IPS-11a (cell line): ENCODE results near the gene DNAAF3.
"Not testable (repeated sequence)": the region's sequence is repeated elsewhere in the genome, so short reads cannot be mapped to it uniquely, and the experiment has no call there.

Experiments used
- H3K4me3 ChIP-seq: one replicate; pipeline ENCODE4 v1.5.1; 2013; ENCODE audit warnings: low read depth, low read length, control low read depth

Gene DNAAF3

DNA sequence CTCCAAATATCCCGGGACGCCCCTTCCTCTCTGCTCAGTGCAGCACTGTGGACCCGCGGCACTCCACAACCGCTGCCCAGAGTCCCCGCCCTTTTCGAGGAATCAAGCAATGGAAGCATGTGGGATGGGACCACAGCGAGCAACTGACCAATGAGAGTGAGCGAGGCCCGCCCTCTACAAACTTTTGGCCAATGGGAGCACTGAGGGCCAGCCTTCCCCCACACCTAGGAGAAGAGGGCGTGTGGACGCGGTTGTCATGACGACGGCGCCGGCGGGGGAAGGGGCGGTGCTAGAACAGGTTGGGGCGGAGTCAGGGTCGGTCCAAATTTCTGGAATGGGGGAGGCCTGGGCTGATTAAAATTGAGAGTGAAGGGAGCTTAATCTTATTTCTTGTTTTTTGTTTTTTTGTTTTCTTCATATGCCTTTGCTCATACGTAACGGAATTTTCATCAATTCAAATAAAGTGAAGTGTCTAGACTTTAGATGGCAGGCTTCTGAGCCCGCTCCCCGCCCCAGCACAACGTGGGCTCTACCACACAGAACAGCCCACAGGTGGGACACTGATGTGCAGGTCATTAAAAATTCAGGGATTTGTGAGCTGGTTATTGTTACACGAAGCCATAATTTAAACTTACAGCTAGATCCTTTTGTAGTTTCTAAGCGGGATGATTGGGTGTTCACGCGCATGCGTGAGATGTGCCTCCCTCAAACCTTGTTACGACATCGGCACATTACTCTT, at the start of gene DNAAF3:
DNAAF3 (minus strand) TSS at position 84 of the 739 bp plus-strand sequence. CDS start 200 bp downstream, outside the sequence.
- H3K4me3 ChIP-seq = peak within 1 kb of the TSS; percentile 60

DNA sequence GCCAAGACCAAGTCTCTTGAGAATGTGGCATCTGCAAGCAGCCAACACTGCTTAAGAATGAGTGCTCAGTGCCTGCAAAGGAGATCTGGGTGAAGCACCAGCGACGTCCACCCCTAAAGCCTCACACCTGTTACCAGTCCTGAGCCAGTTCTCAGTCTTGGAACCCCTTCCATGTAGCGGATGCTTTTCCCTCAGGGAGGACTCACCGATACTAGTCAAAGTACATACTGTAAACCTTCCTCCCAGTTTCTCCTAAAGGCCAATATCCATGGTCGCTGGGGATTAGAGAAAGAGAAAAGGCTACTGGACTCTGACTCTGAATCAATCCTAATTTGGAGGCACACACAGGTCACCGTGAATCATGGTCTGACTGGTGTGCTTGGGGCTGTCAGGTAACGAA, 47.1 kb upstream of the DNAAF3 start:
- H3K4me3 ChIP-seq = no peak overlapping the region

DNA sequence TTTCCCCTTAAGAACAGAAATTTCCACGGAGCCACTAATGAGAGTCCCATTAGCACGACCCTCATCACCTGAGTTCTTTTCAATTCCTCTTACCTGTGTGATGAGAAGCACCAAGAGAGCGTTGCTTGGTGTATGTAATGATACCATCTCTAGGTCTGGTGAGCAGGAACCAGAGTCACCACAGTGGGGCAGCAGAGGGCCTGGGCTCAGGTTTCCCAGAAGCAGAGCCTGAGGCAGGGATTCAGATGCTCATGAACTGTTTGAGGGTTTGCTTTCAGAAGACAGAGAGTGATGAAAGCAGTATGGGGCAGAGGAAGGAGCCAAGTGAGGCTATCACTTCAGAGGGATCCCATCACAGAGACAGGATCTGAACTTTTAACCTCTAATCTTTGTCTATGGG, 46.0 kb upstream of the DNAAF3 start:
- no peak overlapping the region for H3K4me3 ChIP-seq

DNA sequence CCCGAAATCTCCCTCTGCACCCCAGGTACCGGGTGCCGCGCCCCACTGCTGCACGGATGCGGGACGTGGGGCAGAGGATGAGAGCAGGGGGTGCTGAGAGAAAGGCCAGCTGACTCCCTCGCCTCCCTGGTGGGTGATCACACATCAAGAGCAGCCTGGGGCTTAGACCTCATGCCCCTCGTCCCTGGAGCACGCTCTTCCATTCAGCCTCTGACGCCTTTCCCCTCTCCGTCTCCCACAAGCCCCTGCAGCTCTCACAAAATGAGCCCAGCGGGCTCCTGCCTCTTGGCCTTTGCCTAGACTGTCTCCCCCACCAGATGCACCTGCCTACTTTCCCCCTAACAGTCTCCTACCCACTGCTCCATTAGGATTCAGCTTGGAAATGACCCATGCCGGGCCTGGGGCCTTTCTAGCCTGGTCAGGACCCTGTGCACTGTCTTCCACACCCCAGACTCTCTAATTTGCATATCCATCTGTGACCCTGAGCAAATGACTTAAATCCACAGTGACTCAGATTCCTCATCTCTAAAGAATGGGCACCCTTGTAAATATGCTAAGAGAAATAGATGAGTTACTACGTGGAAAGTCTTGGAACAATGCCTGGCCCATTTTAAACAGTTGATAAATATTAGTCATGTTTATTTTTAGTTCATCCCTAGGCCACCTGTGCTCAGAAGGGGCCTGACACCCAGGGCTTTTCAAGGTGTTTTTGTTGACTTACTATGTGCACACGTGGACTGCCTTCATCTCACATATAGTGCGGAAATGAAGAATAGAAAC, 43.5 kb upstream of the DNAAF3 start:
- no peak overlapping the region for H3K4me3 ChIP-seq

DNA sequence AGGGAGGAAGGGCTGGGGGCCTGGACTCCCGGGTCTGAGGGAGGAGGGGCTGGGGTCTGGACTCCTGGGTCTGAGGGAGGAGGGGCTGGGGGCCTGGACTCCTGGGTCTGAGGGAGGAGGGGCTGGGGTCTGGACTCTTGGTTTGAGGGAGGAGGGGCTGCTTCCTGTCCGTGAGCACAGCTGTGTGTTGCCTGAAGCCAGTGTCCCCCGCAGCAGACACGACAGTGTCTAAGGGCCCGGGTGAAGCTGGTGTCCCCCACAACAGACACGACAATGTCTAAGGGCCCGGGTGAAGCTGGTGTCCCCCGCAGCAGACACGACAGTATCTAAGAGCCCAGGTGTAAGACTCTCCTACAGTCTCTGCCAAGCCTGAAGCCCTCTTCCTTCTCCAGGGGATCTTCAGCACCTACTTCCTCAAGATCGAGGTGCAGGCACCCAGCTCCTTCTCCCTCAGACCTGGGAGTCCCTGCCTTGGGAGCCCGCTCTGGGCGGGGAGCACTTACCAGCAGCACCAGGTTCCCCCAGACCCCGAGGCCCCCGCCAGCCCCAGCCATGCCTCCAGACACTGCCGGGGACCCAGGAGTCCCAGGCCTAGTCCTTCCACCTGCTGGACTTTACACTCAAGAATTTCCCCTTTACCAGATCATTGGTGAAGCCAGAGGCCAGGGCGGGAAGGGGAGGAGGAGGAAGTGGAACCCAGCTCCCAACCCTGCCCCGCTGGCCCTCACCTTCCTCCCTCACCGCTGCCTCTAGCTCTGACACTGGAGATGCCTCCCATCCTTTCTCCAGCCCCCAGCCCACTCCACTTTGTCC, 42.7 kb upstream of the DNAAF3 start, which contains the start of gene PTPRH:
PTPRH (minus strand) TSS at position 622 of the 813 bp plus-strand sequence; CDS start at position 554, 68 bp downstream.
- no peak within 1 kb of the TSS for H3K4me3 ChIP-seq

DNA sequence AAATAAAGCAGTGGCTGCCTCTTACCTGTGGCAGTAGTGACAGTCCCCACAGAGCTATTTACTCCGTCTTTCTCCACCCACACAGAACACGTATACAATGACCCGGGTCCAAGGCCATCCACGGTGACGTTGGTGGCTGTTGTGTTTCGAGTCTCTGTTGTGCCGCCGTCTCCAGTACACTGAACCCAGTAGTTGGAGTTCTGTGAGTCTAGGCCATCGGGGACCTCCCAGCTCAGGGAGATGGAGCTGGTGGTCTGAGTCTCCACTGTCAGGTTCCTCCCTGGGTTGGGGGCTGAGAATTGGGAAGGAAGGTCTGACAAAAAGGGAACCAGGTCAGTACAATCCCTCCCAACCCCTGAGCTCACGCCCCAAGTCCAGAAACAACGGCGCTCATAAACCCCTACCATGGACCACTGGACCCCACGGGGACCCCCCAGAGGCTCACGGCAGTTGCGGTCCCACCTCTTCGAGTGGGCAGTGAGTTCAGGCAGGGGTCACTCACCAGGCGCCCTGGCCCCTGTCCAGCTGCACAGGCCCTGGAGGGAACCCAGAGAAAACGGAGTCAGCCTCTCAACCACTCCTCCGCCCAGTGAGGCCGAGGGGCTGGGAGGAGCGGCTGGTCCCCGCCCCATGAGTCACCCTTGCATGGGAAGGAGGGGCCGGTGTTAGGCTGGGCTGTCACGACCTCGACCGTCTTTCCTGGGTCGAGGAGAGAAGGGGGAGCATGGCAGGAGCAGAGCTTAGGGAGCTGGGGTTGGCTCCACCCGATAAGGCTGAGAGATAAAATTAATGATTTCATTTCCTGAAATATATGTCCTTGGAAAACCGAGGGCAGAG, 40.5 kb upstream of the DNAAF3 start:
- no peak overlapping the region for H3K4me3 ChIP-seq

DNA sequence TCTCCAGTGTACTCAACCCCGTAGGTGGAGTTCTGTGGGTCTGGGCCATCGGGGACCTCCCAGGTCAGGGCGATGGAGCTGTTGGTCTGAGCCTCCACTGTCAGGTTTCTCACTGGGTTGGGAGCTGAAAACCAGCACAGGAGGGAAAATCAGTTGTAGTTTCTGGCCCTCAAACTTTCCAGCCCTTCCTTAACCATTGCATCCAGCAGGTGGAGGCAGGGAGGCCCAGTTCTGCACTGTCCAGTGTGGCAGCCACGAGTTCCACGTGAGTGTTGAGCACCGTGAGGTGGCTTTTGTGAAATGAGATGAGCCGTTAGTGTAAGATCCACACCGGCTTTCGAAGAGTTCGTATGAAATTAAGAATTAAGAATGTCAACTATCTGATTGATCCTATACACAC, 35.8 kb upstream of the DNAAF3 start:
- H3K4me3 ChIP-seq = not testable (repeated sequence)

DNA sequence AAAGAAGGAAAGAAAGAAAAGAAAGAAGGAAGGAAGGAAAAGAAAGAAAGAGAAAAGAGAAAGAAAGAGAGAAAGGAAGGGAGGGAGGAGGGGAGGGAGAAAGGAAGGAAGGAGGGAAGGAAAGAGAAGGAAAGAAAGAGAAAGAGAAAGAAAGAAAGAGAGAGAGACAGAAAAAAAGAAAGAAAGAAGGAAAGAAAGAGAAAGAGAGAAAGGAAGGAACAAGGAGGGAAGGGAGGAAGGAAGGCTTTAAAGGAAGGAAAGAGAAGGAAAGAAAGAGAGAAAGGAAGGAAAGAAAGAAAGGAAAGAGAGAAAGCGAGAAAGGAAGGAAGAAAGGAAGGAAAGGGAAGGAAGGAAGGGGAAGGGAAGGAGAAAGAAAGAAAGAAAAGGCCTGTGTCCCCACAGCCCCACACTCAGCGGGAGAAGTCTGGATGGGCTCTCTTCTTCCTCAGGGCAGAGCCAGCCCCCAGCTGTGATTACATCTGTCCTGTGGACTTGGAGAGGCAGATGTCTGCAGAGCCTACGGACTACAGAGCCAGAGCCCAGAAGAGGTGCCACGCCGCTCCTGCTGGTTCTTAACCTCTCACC, 33.3 kb upstream of the DNAAF3 start:
- no peak overlapping the region for H3K4me3 ChIP-seq

DNA sequence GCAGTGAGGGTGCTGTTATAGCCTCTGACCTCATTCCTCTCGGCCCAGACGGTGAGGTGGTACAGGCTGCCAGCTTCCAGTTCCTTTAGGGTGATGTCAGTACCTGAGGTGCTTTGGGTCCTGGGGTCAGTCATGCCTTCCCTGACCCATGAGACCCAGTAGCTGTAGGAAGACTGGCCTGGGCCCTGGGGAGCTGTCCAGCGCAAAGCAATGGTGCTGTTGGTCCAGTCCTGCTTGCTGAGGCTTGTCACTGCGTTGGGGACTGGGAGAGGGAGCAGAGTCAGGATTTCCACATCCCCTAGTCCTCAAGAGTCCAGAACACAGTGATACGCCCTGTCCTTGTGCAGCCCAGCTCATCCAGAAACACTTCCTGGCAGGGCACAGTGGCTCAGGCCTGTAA, 32.2 kb upstream of the DNAAF3 start:
- H3K4me3 ChIP-seq = no peak overlapping the region

DNA sequence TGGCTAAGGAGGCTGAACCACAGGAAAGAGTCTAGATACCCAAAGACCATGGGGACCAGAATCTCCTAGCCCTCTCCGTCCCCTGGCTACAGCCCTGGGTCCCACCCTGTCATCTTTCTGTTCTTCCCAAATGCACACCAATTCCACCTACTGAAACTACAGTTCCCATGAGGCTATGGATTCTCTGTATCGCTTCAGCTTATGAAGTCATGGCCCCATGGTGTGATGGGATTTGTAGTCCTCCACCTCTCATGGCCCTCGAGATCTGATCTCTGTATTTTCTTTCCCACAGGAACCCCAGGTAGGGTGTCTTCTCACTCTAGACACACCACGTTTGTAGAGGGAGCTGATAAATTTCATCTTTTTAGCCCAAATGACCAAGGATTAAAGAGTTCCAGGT, 31.1 kb upstream of the DNAAF3 start:
- H3K4me3 ChIP-seq = no peak overlapping the region

DNA sequence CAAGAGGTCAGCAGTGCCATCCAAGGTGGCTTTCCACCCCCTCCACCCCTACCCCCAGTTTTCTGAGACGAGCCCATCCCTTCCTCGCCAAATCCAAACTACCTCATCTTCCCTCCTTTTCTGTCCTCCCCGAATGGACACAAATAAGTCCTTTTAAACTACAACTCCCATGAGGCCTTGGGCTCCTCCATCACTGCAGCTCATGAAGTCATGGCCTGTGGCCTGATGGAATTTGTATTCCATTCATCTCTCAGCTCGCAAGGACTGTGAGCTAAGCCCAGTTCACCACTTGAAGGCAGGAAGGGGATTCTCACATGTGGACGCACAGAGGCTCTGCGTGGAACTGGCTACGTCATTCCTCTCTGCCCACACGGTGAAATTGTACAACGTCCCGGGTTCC, 30.4 kb upstream of the DNAAF3 start:
- no peak overlapping the region for H3K4me3 ChIP-seq

DNA sequence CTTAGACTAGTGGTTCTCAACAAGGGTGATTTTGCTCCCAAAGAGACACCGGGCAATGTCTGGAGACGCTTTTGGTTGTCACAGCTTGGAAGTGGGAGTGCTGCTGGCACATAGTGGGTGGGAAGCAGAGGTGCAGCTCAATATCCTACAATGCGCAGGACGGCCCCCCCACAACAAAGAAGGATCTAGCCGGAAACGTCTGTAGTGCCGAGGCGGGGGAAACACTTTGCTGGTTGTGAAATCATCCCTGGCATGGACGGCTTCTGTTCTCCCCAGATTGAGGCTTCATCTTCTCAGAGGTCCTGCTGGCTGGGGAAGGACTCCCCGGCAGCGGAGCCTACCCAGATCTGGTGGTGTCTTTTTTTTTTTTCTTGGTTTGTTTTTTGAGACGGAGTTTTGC, 27.1 kb upstream of the DNAAF3 start:
- H3K4me3 ChIP-seq = no peak overlapping the region

DNA sequence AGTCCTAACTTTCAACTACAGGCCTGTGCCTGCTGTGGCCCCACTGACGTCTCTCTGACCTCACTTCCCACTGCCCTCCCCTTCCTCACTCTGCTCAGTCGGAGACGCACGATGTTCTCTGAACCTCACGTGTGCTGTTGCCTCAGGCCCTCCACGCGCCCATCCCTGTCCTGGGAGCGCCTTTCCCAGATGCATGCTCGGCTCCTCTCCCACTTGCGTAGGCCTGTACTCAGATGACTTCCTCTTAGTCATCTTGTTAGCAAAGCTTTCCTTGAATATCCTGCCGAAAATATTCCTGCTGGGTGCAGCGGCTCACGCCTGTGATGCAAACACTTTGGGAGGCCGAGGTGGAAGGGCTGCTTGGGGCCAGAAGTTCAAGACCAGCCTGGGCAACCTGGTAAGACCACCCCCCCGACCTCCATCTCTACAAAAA, 23.0 kb upstream of the DNAAF3 start:
- H3K4me3 ChIP-seq = no peak overlapping the region

DNA sequence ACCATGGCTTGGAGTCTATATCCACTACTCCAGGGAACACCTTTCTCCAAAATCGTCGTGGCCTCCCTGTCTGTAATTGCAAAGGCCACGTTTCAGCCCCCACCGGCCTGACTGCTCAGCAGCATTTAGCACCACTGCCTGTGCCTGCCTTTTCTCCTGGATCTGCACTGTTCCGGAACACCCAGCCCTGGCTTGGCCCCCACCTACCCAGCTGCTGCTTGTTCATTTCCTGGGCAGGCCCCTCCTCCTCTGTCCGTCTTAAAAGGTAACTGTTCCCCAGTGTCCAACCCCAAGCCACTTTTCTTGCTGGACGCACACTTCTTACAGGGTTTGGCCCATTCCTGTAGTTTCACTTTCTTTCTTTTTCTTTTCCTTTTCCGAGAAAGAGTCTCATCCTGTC, 22.2 kb upstream of the DNAAF3 start:
- no peak overlapping the region for H3K4me3 ChIP-seq

DNA sequence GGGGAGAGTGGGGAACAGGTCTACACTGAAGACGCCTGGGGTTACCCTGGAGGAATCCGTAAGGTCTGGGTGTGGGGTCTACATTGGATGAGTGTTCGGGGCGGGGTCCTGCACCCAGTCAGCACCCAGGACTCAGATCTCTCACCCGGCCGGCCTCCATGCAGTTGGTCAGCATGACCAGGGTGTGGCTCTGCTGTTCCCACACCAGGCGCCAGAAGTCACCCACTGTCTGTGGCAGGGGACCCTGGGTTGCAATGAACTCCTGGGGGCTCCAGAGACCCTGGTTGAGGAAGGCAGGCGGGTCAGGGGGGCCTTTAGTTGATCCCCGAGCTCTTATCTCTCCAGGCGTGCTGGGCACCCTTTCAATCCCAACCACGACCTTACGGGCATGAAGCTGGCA, 19.7 kb upstream of the DNAAF3 start:
- H3K4me3 ChIP-seq = no peak overlapping the region

DNA sequence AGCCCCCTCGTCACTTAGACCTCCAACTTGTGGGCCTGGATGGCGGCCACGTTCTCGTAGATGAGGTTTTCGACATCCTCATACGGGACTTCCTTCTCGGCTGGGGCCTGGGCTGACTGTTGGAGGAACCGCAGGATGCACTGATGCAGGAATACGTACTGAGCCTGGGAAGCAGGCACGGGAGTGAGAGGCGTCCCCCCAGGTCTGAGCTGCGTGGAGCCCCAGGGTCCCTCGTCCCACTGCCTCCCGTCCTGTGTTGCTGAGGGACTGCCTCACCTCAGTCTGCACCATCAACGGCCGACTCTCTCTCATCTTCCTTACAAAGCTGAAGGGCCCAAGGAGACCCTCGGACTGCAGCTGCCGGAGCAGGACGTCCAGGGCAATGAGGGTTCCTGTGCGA, 15.3 kb upstream of the DNAAF3 start:
- H3K4me3 ChIP-seq = no peak overlapping the region

DNA sequence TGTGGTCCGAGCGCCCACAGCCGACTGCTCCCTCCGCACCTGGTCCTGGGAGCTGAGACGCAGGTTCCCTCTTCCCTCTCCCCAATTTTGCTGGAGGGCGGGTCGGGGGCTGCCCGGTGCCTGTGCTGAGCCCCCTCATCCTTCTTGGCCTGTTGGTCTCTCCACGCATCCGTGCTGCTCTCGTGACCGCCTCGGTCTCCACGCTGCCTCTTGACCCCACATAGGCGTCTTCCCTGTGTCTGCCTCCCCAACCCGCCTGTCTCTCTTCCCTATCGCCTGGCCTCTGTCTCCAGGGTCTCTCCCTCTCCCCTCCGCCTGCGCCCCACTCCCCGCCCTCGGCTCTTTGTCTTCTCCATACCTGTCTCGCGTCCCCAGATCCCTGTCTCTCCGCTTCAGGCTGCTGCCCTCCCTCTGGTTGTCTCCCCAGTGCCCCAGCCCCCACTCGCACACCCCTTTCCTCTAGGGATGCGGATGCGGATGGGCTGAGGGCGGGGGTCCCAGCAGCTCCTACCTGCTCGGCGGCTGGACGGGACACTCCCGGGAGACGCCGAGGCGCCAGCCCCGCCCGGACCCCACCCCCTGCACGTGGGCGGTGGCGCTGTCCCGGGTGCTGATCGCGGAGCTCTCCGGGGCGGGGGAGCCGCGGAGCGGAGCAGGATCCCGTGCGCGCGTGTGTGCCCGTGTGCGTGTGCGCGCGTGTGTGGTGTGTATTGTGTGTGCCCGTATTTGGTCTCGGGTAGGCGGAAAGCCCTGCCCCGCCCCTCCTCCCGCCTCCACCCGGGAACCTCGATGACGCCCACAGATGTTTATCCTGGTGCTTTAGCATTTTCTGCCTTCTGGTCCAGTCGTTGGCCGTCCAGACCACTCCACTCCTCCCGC, 13.4 kb upstream of the DNAAF3 start, which contains the start of gene SYT5:
SYT5 (minus strand) TSS at position 684 of the 879 bp plus-strand sequence. CDS start 1,248 bp downstream, outside the sequence.
- peak within 1 kb of the TSS; percentile 60 for H3K4me3 ChIP-seq

DNA sequence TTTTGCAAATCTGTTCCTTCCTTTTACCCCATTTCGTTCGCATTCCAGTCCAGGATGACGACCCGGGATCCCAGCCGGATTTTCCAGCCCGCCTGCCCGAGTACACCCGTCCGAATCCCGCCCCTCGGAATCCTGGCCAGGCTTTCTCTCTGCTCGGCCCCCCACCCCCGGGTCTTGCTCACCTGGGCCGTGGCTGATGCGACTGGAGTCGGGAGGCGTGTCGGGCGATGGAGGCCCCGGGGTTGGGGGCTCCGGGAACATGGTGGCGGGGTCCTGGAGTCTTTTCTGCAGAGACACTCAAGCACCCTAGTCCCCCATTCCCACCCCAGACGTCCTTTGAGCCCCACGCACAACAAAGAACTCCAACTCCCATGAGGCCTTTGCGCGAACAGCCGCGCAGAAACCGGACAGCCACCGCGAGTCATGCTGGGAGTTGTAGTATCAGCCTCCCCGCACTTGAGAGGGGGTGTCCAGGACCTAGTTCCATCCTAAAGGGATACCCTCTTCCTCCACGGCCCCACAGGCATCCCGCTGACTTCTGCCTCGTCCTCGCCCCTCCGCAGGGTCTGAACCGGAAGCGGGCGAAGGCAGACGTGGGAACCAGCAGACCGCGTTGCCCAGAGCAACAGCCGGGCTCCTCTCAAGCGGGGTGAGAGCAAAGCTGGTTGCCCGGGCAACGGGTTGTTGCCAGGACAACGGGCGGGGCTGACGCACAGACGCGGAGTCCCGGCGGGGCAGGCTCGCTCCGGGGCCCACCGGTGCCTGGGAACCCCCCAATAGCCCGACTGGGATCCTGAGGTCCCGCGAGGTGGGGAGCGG, 12.6 kb upstream of the DNAAF3 start:
- H3K4me3 ChIP-seq = peak overlapping the region; percentile 60
